Fibroblast of gingiva (primary cell): ENCODE measurements around the gene BNIP1.
"Not testable (repeated sequence)": the region's sequence is repeated elsewhere in the genome, so short reads cannot be mapped to it uniquely, and the experiment has no call there.

Source experiments
- DNase-seq: peaks from one replicate; pipeline ENCODE4 v3.0.0-alpha.2; 2011; ENCODE audit warnings: low read depth

Gene BNIP1, protein sequence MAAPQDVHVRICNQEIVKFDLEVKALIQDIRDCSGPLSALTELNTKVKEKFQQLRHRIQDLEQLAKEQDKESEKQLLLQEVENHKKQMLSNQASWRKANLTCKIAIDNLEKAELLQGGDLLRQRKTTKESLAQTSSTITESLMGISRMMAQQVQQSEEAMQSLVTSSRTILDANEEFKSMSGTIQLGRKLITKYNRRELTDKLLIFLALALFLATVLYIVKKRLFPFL

DNA sequence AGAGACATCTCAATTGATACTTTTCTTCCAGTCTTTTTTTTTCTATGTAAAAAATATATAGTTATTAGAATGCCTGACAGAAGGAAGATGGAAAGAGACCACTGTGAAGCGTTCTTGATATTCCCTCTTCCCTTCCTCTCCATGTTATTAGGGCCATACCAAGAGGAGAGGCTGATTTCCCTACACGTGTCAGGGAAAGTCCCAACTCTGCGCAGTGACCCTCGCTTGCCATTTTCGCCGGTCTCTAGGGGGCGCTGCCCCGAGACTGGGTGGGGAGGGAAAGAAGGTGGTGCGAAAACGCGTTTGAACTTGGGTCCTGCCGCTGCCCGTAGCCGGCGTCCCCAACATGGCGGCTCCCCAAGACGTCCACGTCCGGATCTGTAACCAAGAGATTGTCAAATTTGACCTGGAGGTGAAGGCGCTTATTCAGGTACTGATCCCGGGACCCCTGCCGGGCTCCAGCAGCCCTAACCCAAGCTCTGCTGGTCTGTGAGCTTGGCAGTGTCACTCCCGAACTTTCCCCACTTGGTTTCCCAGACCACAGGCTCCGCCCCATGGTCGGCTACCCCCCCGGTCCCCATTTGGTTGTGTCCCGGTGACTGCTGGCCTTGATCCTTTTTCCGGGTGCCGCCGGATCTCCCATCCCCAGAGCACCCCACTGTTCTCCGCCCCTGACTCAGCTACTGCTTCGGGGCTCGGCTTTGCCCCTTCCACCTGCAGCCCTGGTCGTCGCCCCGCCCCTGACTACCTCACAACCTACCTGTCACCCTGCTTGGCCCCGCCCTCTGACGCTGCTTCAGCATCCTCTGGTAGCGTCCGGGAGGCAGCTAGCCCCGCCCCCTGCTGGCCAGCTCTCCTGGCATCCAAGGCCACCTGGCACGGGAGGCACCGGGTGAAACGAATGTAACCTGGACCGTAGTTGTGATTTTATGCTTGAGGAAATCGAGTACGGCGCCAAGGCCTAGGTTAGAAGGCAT, at the start of gene BNIP1:
Gene BNIP1, plus strand, starts transcription at position 332 of the 977 bp plus-strand sequence. Its CDS starts 15 bp downstream, at position 347.
- DNase-seq: peak; percentile 91

DNA sequence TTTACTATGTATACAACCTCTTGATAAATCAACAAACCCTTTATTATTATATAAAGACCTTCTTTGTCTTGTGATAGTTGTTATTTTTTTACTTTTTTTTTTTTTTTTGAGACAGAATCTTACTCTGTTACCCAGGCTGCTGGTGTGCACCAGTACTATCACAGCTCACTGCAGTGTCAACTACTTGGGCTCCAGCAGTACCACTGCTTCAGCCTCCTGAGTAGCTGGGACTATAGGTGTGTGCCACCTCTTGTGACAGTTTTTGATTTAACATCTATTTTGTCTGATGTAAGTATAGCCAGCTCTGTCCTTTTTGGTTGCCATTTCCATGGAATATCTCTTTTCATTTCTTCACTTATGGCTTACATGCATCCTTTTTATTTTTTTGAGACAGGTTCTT, 45.5 kb upstream of the BNIP1 start:
- DNase-seq: no peak

DNA sequence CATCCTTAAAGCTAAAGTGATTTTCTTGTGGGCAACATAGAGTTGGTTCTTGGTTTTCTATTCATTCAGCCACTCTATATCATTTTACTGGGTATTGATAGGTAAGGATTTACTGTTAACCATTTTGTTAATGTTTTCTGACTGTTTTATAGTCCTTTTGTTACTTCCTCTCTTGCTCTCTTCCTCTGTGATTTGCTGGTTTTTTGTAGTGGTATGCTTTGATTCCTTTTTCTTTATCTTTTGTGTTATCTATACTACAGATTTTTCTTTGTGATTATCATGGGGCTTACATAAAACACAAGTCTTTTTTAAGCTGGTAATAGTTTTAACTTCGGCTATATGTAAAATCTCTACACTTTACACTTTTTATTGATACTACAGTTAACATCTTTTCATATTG, 44.9 kb upstream of the BNIP1 start:
- no peak for DNase-seq

DNA sequence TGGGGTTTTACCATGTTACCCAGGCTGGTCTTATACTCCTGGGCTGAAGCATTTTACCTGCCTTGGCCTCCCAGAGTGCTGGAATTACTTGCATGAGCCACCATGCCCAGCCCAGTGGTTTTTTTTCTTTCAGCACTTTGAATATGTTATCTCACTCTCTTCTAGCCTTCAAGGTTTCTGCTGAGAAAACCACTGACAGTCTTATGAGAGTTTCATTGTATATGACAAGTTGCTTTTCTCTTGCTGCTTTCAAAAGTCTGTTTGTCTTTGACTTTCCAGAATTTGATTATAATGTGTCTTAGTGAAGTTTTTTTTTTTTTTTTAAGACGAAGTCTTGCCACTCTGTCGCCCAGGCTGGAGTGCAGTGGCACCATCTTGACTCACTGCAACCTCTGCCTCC, 43.1 kb upstream of the BNIP1 start:
- DNase-seq: no peak

DNA sequence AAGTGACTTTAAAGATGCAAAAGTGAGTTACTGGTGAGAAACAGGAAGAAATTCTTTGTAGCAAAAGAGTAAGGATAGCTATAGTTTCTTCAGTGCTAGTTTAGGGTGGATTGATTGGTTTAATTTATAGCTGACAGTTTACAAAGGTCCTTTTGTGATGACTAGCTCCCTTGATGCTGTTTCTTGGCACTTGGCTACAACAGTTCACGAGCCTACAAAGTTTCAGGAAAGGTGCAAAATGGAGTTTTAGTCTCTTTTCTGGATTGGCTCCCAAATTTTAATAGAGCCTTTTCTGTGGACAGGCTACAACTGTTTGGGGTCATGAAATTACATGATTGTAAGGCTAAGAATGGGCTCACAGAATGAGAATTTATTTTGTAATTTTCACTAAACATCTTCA, 40.9 kb upstream of the BNIP1 start:
- no peak for DNase-seq

DNA sequence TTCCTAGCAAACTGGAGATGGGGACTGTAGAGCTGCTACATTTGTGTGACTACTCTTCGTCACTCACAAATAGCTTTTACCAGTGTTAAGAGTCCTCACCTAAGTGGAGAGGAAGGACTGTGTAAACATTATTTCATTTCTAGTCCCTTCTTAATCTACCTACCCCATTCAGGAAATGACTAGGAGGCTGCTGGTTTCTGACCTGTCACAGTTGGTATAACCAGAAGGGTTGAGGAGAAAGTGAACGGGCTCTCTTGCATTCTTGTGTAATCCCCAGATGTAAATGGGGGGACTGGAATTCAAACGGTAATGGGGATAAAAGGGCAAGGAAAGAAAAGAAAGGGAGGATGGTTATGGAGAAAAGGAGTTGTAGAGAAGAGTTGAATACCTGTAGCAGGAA, 35.4 kb upstream of the BNIP1 start:
- no peak for DNase-seq

DNA sequence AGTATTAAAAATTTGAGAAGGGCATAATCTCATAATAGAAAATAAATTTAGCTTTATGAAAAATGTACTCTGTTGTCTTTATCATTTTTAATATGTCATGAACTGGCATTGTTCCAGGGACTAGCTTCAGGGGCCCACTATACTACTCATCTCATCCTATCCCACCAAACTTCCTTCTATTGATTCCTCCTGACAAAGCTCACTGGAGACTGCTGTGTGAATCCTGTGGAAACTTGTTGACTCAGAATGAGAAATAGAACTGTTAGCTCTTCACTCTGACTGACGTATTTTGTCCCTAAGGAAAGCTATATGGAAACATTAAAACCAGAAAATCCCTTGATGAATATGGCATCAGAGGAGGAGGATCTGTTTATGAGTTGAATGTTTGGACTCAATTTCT, 29.8 kb upstream of the BNIP1 start:
- no peak for DNase-seq

DNA sequence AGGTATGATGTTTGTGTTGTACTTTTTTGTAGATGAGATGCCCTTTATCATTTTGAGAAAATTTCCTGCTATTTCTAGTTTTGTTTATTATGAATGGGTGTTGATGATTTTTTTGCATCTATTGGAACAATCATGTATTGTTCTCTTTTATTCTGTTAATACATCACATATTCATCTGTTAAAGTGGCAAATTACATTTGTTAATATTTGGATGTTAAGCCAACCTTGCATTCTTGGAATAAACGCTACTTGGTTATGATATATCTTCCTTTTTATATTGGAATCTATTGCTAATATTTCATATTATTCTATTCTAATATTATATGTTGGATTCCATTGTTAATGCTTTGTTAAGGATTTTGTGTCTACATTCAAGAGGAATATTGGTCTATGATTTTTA, 24.6 kb upstream of the BNIP1 start:
- DNase-seq: no peak

DNA sequence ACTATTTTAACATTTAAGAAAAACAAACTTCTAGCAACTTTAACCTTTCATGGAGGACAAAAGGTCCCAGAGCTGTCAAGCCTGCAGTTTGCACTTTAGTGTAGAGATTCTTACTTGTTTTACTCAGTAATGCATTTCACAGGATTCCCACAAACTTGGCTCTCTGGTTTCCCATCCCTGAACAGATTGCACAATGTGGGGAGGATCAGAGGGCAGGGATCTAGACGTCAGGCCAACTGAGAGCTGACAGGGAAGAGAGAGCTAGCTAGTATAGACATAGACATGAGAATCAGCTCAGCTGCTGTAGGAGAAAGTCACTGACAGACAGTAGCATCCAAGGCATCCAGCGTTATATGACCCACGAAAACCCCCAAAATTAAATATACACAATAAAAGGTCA, 20.9 kb upstream of the BNIP1 start:
- peak; percentile 65 for DNase-seq

DNA sequence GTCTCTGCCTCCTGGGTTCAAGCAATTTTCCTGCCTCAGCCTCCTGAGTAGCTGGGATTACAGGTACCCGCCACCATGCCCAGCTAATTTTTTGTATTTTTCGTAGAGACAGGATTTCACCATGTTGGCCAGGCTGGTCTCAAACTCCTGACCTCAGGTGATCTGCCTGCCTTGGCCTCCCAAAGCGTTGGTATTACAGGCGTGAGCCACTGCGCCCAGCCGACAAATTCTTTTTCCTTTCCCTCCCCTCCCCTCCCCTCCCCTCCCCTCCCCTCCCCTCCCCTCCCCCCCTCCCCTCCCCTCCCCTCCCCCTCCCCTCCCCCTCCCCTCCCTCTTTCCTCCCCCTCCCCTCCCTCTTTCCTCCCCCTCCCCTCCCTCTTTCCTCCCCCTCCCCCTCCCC, 12.2 kb upstream of the BNIP1 start:
- DNase-seq: not testable (repeated sequence)

DNA sequence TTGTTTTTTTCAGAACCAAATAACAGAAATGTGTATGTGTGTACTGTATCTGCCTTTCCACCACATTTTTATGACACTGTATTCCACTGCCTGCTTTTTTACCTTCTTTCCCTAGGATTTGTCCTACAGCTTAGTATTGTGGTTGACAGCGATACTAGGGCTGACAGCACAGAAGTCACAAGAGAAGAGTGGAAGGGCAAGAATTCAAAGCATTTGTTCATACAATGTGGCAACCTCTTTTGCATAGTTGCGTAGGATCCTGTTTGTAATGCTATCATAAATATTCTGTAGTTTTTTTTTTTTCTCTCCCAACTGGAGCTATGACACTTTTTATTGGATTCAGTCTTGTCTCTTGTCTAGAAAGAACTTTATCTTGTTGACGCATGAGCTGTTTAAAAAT, 5.6 kb upstream of the BNIP1 start:
- DNase-seq: no peak

DNA sequence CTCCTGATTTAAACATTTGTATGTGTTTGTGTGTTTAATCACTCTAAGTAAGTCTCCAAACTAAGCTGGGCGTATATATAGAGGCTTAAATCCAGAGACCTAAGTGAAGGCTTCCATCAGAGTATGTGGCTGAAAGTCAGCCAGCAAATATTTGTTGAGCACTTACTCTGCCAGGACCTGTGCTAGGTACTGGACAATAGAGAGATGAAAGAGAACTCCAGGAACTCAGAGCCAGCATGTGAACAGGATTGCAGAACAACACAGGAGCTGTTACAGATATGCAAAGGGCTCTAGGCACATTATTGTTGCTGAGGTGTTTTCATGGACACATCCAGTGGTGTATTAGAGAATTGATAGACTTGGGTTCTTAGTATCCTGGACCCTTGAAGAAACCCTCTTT, 4.7 kb upstream of the BNIP1 start:
- DNase-seq: no peak

DNA sequence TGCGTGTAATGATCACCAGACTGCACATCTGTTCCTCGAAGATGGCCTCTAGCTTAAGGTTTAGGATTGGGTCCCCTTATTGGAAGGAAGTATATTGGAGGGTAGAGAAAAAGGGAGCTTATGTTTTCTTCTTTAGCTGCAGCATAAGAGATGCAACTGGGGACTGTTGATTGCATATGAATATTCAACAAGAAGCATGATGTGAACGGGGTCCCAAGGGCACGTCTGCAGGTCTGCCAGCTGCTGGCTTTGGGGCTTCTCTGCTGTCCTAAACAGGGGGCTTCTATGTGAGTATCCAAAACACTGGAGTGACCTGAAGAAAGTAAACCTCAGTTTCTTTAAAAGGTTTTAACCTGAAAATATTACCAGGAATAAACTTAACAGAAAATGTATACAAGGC, 3.6 kb upstream of the BNIP1 start:
- no peak for DNase-seq

DNA sequence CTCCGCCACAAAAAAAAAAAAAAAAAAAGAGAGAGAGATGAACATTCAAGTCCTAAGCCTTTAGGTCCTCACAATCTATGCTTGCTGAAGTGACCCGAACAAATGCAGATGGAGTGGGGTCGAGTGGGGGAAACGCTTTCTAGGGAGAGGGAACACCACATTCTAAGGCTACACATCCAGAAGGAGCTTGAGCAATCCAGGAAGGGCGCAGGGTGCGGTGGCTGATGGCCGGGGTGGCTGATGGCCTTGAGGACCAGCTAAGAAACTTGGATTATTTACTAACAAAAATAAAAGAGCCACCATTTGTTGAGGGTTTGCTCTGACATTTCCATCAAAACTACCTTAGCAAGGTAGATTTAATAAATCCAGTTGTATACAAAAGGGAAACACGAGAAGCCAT, 764 bp upstream of the BNIP1 start:
- DNase-seq: no peak

DNA sequence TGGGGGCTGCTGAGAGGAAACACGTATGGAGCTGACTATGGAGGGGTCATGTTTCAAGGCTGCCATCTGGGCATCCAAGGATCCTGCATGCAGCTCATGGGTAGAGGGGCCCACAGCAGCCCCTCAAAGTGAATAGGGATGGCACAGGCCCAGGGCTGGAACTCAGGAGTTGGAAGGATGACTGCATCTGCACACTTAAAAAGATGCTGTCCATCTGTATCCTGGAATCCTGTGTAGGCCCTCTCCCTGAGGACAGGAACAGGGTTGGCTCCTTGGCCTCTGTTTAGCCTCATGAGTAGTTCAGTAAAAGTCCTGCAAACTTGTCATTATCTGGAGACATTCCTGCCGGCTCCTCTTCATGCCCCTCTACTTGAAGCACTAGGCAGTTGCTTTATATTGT, 4.0 kb downstream of the BNIP1 start:
- DNase-seq: no peak

DNA sequence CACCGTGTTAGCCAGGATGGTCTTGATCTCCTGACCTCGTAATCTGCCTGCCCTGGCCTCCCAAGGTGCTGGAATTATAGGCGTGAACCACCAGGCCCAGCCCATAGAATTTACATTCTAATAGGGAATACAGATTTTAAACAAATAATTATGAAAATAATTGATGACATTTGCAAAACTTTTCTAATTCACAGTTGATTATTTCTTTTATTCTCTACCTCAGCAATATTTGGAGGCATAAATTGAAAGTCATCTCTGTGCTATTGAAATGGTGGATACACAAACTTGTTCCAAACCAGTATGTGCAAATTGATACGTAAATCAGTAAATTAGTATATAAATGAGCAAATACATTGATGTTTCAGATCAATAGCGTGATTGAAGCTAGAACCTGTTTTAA, 8.2 kb downstream of the BNIP1 start:
- DNase-seq: no peak

DNA sequence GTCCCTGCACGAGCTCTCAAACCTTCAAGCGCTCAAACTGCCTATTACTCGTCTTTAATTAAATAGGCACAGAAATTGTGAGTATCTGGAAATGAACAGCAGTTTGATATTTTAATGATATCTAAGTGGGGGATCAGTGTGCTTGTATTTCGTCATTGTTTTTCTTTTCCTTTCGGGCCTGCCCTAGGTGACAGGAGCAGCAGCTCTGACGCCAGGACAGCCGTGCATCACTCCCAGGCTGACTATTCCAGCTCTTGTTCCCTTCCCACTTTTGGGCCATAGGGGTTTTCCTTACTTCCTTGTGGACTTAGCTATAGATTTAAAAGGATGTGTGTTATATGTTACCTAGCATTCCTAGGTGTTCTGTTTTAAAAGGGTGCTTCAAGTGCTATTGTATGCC, 9.5 kb downstream of the BNIP1 start:
- DNase-seq: no peak

DNA sequence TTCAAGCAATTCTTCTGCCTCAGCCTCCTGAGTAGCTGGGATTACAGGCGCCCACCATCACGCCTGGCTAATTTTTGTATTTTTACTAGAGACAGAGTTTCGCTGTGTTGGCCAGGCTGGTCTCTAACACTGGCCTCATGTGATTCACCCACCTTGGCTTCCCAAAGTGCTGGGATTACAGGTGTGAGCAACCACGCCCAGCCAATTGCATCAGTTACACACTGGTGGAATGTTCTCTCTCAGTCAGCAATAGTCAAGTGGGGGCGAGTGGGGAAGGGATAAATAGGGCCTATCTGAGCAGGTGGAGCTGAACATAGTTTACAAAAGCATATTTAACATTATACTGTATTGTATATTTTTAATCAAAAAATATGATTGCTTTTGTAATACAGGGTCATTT, 10.3 kb downstream of the BNIP1 start:
- DNase-seq: not testable (repeated sequence)

DNA sequence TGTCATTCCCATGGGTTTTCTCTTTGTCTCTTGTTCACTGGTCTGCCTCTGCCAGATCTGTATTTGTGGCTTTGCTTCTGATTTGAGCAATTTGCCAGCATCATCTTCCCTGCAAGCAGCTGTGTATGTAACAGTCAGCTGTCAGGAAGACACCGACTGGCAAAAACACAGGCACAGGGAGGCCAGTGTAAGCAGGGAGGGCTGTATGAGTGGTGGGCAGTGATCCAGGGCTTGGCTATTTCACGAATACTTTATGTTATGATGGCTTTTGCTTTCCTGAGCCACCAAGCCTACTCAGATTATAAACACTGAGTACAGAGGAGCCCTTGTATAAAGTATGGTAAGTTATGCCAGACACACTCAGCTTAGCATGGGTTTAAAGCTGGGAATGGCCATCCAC, 11.6 kb downstream of the BNIP1 start:
- DNase-seq: no peak

DNA sequence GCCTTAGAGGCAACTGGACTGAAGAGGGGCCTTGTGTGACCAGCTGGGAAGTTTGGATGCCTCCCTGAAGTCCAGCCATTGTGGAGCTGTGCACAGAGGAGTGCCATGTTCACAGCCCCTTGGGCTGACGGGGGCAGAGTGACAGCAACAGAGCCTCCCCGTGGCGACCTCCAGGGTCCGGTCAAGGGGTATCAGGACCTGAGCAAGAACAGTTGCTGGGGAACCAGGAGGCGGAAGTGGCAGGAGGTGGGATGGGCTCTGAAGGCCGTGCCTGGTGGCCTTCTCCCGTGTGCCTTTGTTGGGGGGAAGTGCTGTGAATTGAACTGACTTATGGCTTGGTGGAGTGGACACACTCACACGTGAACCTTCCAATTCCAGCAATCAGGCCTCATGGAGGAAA, 14.0 kb downstream of the BNIP1 start:
- DNase-seq: no peak

DNA sequence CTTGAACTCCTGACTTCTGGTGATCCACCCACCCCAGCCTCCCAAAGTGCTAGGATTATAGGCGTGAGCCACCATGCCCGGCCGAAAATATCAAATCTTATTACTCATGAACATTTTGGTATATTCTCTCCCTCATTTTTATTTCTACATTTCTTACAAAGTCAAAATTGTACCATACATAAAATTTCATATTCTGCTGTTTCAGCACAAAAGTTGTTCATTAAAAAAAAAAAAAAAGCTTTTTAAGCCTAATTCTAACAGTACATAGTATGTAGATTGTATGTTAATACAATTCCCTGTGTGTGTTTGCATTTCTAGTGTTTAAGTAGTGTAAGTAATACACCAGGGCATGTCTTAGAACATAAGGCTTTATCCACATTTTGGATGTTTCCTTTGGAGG, 14.9 kb downstream of the BNIP1 start:
- DNase-seq: no peak

DNA sequence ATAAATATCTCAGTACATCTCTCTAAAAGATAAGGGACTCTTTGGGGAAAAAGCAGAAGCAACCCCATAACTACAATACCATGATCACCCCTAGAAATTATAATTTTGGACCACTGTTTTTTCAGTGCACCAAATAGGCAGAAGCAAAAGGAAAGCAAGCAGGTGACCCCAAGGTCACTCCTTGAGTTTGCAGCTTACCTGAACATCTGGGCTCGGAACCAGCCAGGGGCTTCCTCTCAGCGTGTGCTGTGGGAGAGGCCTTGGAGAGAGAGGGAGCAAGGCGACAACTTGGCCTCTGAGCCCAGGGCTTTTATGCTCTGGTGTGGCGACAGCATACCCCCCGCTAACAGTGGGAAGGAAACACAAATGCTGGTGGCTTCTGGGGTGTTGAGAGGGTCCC, 16.8 kb downstream of the BNIP1 start:
- DNase-seq: no peak

DNA sequence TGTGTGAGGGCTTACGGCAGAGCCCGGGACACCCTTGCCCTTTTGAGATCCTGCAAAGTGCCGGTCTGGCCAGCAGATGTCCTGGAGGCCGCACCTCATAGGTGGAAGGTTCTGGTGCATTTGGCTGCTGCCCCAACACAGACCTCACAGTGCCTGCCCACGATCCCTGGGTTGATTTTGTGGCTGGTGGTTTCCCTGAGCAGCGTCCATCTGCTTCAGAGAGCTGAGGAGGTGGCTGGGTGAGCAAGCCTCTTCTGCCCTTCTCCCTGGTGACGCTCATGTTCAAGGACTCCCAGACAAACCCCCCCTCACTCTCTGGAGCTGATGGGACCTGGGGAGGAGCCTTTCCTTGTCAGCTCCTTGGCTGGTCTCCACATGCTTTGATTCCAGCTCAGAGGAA, 18.9 kb downstream of the BNIP1 start:
- DNase-seq: no peak
